Testis (tissue), 3 donors: ENCODE data around the gene ZNF230. TPM values are rescaled to one million over a fixed set of nuclear protein-coding genes. Genes with fewer than 3 reads are reported as not detected.

Experiments
- DNase-seq: peaks from one replicate; pipeline ENCODE4 v3.0.0-alpha.2; 2019
- H3K27ac ChIP-seq, 2 donors: fragments of 200-600 bp; sonication (generic); one replicate each; pipeline ENCODE4 v1.5.1; 2019
- H3K27me3 ChIP-seq: fragments of 200-600 bp; sonication (generic); one replicate; pipeline ENCODE4 v1.5.1; 2019
- H3K36me3 ChIP-seq: fragments of 200-600 bp; sonication (generic); one replicate; pipeline ENCODE4 v1.5.1; 2017; ENCODE audit warnings: low read depth; ENCODE audit errors: missing control alignments
- H3K4me1 ChIP-seq: fragments of 200-600 bp; sonication (generic); one replicate; pipeline ENCODE4 v1.5.1; 2019
- H3K4me3 ChIP-seq, 2 donors: fragments of 200-600 bp; sonication (generic); one replicate each; pipeline ENCODE4 v1.5.1; 2017 to 2019
- H3K9me3 ChIP-seq: fragments of 200-600 bp; sonication (generic); one replicate; pipeline ENCODE4 v1.5.1; 2017
- CTCF ChIP-seq, 3 experiments: fragments of 450-650 bp in 2 of 3; fragments of 200-600 bp in 1 of 3; sonication (generic) in 1 of 3; IDR thresholded peaks; one replicate each; pipeline ENCODE4 v1.5.1; 2016 to 2019; ENCODE audit warnings: antibody characterized with exemption in 3 of 3, mild to moderate bottlenecking in 2 of 3, moderate library complexity in 1 of 3
- POLR2A ChIP-seq: fragments of 450-650 bp; IDR thresholded peaks from one replicate; pipeline ENCODE4 v1.6.1; 2017; ENCODE audit warnings: antibody characterized with exemption, mild to moderate bottlenecking, moderate library complexity
- WGBS, 2 donors: methylation state at CpG; one replicate each; pipeline ENCODE4 v1.1.5; 2018; 5-methylcytosine and 5-hydroxymethylcytosine counted together
- intact Hi-C: fragments of 100-400 bp; cut with DNase I; formaldehyde crosslinking; loops from one replicate; pipeline ENCODE4 v1.15.1; 2023; ENCODE audit warnings: low total_unique reads
- polyA plus RNA-seq: library from polyadenylated mRNA; stranded (reverse); fragments of 350-450 nt; fragmentation: Illumina TruSeq; extraction: RNeasy Lipid Tissue Mini Kit (QIAGEN cat#74804); gene quantifications from one replicate; pipeline ENCODE4 v1.2.3, GENCODE V29; 2014; ENCODE audit warnings: low read depth, low replicate concordance; ENCODE audit not compliant: insufficient read depth
- total RNA-seq, 2 donors: library from RNA; depleted of rRNA; stranded (reverse); fragments of >200 nt; gene quantifications; one replicate each; pipeline ENCODE4 v1.2.3, GENCODE V29; 2016

ZNF230 gene
- total and polyA plus RNA-seq, 3 donors from 2014 or later, result 3.3 to 5.6 (median 4.6) TPM

- TF ChIP-seq POLR2A, result no peak
- TF ChIP-seq CTCF (IDR thresholded peaks at IDR 0.05), result no peak
- Histone ChIP-seq H3K27ac (no peak overlapping the region), H3K27me3 (no peaks in the 10 kb centered on the region), H3K36me3 (peaks cover 7% of the 10 kb centered on the region), H3K4me1 (peaks cover 3% of the 10 kb centered on the region), H3K9me3 (no peaks in the 10 kb centered on the region), H3K4me3 (no peak overlapping the region)
- WGBS, 2 donors, result 97 to 98% methylated on average over 6 of the region's 6 CpGs
- no peak for DNase-seq
- intact Hi-C loops, result no loop called here
Observed at GRCh38 chr19:44007473-44007872, 4.7 kb downstream of the ZNF230 start.

GRCh38 chr19:44010468-44010867, 7.7 kb downstream of the ZNF230 start:
- TF ChIP-seq CTCF (IDR thresholded peaks at IDR 0.05), result no peak
- no peak for TF ChIP-seq POLR2A
- 95 to 99% methylated on average over 5 of the region's 5 CpGs for WGBS, 2 donors
- Histone ChIP-seq H3K4me1 (no peaks in the 10 kb centered on the region), H3K4me3 (no peak overlapping the region), H3K9me3 (no peaks in the 10 kb centered on the region), H3K27me3 (no peaks in the 10 kb centered on the region), H3K36me3 (peaks cover 7% of the 10 kb centered on the region), H3K27ac (no peak overlapping the region)
- DNase-seq, result no peak
- intact Hi-C loops, result no loop called here

DNA sequence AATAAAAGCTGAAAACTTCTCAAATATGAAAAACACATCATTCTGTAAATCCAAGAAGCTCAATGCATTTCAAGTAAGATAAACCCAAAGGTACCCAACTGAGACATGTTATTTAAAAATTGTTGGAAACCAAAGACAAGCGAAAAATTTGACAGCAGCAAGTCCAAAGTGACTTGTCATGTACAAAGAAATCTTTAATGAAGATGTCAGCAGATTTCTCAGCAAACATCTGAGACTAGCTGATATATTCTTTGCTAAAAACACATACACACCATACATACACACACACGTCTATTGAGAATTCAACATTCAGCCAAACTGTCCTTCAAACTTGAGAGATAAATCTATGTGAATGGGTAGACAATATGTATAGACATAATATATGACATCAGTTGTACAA, 16.7 kb downstream of the ZNF230 start:
- no peak for TF ChIP-seq CTCF (IDR thresholded peaks at IDR 0.05)
- no peak for TF ChIP-seq POLR2A
- no peaks in the 10 kb centered on the region for H3K36me3 ChIP-seq
- H3K4me1 ChIP-seq, result no peaks in the 10 kb centered on the region
- no peak for DNase-seq
- no peak overlapping the region for H3K4me3 ChIP-seq
- no peak overlapping the region for H3K27ac ChIP-seq
- whole genome bisulfite sequencing, 2 donors, result 51 to 56% methylated on average over 2 of the region's 2 CpGs
- H3K9me3 ChIP-seq, result no peaks in the 10 kb centered on the region
- intact Hi-C loops, result no loop called here
- no peaks in the 10 kb centered on the region for H3K27me3 ChIP-seq

DNA sequence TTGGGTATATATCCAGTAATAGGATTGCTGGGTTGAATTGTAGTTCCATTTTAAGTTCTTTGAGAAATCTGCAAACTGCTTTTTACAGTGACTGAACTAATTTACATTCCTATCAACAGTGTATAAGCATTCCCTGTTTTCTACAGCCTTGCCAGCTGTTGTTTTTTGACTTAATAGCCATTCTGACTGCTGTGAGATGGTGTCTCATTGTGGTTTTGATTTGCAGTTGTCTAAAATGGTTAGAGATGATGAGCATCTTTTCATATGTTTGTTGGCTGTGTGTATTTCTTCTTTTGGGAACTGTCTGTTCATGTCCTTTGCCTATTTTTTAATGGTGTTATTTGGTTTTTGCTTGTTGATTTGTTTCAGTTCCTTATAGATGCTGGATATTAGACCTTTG, 18.5 kb downstream of the ZNF230 start:
- H3K4me1 ChIP-seq, result peaks cover 8% of the 10 kb centered on the region
- no peak for TF ChIP-seq CTCF (IDR thresholded peaks at IDR 0.05)
- intact Hi-C loops, result no loop called here
- no peaks in the 10 kb centered on the region for H3K27me3 ChIP-seq
- H3K9me3 ChIP-seq, result no peaks in the 10 kb centered on the region
- no peak for DNase-seq
- no peak overlapping the region for H3K4me3 ChIP-seq
- no peak overlapping the region for H3K27ac ChIP-seq
- no peaks in the 10 kb centered on the region for H3K36me3 ChIP-seq

GRCh38 chr19:44024900-44025216, 22.1 kb downstream of the ZNF230 start:
- no peak for DNase-seq
- WGBS, 2 donors, result 28 to 35% methylated on average over 4 of the region's 4 CpGs
- Histone ChIP-seq H3K27ac (no peak overlapping the region), H3K9me3 (no peaks in the 10 kb centered on the region), H3K4me1 (peaks cover 8% of the 10 kb centered on the region), H3K4me3 (peak overlapping the region; percentile 72 to 74), H3K36me3 (no peaks in the 10 kb centered on the region), H3K27me3 (no peaks in the 10 kb centered on the region)
- intact Hi-C loops, result no loop called here
- TF ChIP-seq CTCF (IDR thresholded peaks at IDR 0.05), result no peak
